Left lung (tissue), 10 donors: Measurements from ENCODE around the gene UBE2E2. TPM values are rescaled to one million over a fixed set of nuclear protein-coding genes. Genes with fewer than 3 reads are reported as not detected.
A peak's percentile ranks its signal among the peaks of the same experiment; 100 is the strongest.

Source experiments
- ATAC-seq: fragments of 200-7000 bp; cut with Tn5 transposase; one replicate; pipeline ENCODE4 v1.9.1; 2020; ENCODE audit warnings: moderate library complexity
- DNase-seq, 4 donors: peaks; one replicate each; pipeline ENCODE4 v3.0.0-alpha.2; 2013 to 2020
- H3K27ac ChIP-seq, 2 donors: fragments of 200-600 bp; sonication (generic) in 1 of 2; one replicate each; pipeline versions ENCODE4 v1.5.0 to v1.8.0; 2020 to 2021
- H3K27me3 ChIP-seq, 2 donors: fragments of 200-600 bp; sonication (generic) in 1 of 2; one replicate each; pipeline versions ENCODE4 v1.5.0 to v1.8.0; 2020 to 2021
- H3K36me3 ChIP-seq, 2 donors: fragments of 200-600 bp; sonication (generic) in 1 of 2; one replicate each; pipeline versions ENCODE4 v1.5.0 to v1.8.0; 2020 to 2021
- H3K4me1 ChIP-seq, 2 donors: fragments of 200-600 bp; one replicate each; pipeline ENCODE4 v1.8.0; 2021
- H3K4me3 ChIP-seq, 2 donors: fragments of 200-600 bp; sonication (generic) in 1 of 2; one replicate each; pipeline versions ENCODE4 v1.5.0 to v1.8.0; 2020 to 2021; ENCODE audit warnings: mild to moderate bottlenecking in 1 of 2
- H3K9me3 ChIP-seq, 2 donors: fragments of 200-600 bp; sonication (generic) in 1 of 2; one replicate each; pipeline versions ENCODE4 v1.5.0 to v1.8.0; 2020 to 2021
- intact Hi-C, 2 donors: fragments of 100-400 bp; cut with DNase I; formaldehyde crosslinking; loops; one replicate each; pipeline versions ENCODE4 v1.11.2 to v1.14.2; 2022
- polyA plus RNA-seq, 6 donors: library from polyadenylated mRNA; unstranded; fragments of 120-200 nt; gene quantifications; one replicate each; pipeline ENCODE4 v1.2.1, GENCODE V29; 2013; ENCODE audit not compliant: insufficient read length in 6 of 6
- total RNA-seq, 2 donors: library from RNA; stranded (reverse); fragmentation: NEBNext Ultra II Directional; extraction: Animal tissue kit (Norgen Biotek cat#: 25700); gene quantifications; one replicate each; pipeline ENCODE4 v1.2.1, GENCODE V29; 2021
- TF ChIP-seq, protein P1 (sequence below), 2 donors: fragments of 200-600 bp; sonication (generic) in 1 of 2; IDR thresholded peaks; one replicate each; pipeline versions ENCODE4 v1.5.0 to v1.8.0; 2021; ENCODE audit warnings: antibody characterized with exemption in 2 of 2
- donor health status: DM: no; HTN: yes; CAD: no.
- donor health status: DM: no; HTN: no; CAD: no.

UBE2E2 gene
- total and polyA plus RNA-seq, 8 donors = 42.3 to 55.6 (median 47.5) TPM

DNA sequence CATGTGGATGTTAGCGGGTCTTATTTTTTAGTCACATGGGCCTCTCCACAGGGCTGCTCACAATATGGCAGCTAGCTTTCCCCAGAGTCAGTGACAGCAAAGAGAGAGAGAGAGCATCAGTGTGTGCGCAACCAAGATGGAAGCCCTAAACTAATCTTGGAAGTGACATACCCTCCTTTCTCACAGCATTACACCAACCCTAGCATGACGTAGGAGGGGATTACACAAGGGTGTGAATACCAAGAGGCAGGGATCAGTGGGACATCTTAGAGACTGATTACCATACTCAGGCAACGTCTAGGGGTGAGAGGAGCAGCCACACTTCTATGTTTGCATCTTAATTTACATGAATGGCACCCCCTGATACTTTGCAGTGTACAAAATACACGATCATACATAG lies 3.5 kb upstream of the UBE2E2 start:
- Histone ChIP-seq H3K27ac (no peak overlapping the region), H3K4me1 (peaks cover under 1 to 14% of the 10 kb centered on the region in 2 donors), H3K9me3 (no peaks in the 10 kb centered on the region), H3K36me3 (no peaks in the 10 kb centered on the region), H3K4me3 (no peak overlapping the region), H3K27me3 (peaks cover 0 to 13% of the 10 kb centered on the region in 2 donors)
- ATAC-seq (no peak), DNase-seq (no peak)
- intact Hi-C loops = no loop called here
- TF ChIP-seq, protein P1, sequence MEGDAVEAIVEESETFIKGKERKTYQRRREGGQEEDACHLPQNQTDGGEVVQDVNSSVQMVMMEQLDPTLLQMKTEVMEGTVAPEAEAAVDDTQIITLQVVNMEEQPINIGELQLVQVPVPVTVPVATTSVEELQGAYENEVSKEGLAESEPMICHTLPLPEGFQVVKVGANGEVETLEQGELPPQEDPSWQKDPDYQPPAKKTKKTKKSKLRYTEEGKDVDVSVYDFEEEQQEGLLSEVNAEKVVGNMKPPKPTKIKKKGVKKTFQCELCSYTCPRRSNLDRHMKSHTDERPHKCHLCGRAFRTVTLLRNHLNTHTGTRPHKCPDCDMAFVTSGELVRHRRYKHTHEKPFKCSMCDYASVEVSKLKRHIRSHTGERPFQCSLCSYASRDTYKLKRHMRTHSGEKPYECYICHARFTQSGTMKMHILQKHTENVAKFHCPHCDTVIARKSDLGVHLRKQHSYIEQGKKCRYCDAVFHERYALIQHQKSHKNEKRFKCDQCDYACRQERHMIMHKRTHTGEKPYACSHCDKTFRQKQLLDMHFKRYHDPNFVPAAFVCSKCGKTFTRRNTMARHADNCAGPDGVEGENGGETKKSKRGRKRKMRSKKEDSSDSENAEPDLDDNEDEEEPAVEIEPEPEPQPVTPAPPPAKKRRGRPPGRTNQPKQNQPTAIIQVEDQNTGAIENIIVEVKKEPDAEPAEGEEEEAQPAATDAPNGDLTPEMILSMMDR (IDR thresholded peaks at IDR 0.05) = no peak

DNA sequence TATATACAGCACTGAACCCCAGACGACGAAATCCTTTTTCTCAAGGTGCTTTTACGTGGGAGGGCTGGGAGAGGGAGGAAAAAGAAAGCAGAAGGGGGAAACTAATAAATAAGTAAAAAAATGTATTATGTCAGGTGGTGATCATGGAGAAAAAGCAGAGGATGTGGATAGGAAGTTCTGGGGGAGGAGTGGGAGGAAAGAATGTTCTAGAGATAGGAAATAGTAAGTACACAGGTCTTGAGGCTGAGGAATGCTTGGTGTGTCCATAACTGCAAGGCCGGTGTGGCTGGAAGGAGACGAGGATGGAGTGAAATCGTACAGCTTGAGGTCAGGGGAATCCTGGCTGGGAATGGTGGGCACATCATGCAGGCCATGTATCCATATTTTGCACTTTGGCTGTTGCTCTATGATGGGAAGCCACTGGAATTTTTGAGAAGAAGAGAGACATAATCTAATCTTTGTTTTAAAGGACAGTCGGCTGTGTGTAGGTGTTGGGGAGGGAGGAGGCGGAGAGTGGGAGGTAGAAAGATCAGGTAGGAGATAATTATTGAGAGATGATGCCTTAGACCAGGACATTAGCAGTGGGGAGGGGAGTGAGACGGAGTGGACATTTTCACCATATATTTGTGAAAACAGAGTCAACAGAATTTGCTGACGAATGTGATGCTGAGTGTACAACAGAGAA lies 1.8 kb upstream of the UBE2E2 start:
- Histone ChIP-seq H3K36me3 (no peaks in the 10 kb centered on the region), H3K4me3 (no peak overlapping the region), H3K4me1 (peaks cover 6 to 22% of the 10 kb centered on the region in 2 donors), H3K27ac (no peak overlapping the region), H3K9me3 (no peaks in the 10 kb centered on the region), H3K27me3 (peaks cover 0 to 17% of the 10 kb centered on the region in 2 donors)
- no peak for ATAC-seq
- TF ChIP-seq, protein P1 (IDR thresholded peaks at IDR 0.05) = no peak
- no peak for DNase-seq
- intact Hi-C loops = no loop called here

DNA sequence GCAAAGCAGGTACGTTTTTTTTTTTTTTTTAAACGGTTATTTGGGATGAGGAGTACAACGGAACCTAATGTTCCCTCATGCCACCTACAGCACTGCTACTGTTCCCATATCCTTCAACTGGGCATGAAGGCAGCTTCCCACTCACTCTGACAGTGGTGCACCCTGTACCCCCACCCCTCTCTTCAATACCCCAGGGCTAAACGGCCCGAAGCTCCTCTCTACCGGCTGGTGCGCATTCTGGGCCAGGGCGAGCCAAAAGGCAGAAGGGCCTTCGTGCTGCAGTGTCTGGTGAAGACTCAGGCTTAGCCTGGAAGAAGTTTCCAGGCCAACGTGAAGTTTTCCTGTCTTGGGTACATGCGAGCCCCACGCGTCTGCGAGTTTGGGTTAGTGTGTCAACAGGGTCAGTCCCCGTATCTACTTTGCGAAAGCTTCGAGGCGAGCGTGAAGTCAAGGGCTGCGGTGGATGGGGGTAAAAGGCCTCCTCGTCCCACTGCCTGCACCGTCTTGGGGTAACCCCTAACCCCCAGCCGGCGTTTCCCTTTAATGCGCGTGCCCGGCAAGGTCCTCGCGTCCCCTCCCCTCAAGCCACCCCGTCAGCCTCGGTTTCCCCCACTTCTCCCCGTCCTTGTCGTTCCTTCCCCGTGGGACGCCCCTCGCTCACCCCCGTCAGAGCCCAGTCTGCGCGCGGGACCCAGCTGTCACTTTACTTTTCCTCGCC lies 765 bp upstream of the UBE2E2 start:
- H3K27ac ChIP-seq = peak overlapping the region; percentile 61 to 82
- H3K4me3 ChIP-seq = peak overlapping the region; percentile 75 to 81
- DNase-seq (peak in 1 of 4 donors; percentile 69), ATAC-seq (peak; percentile 35)
- peaks cover 0 to 17% of the 10 kb centered on the region in 2 donors for H3K27me3 ChIP-seq
- H3K4me1 ChIP-seq = peaks cover 6 to 22% of the 10 kb centered on the region in 2 donors
- intact Hi-C loops = no loop called here
- TF ChIP-seq, protein P1 (IDR thresholded peaks at IDR 0.05) = no peak
- no peaks in the 10 kb centered on the region for H3K9me3 ChIP-seq
- no peaks in the 10 kb centered on the region for H3K36me3 ChIP-seq

DNA sequence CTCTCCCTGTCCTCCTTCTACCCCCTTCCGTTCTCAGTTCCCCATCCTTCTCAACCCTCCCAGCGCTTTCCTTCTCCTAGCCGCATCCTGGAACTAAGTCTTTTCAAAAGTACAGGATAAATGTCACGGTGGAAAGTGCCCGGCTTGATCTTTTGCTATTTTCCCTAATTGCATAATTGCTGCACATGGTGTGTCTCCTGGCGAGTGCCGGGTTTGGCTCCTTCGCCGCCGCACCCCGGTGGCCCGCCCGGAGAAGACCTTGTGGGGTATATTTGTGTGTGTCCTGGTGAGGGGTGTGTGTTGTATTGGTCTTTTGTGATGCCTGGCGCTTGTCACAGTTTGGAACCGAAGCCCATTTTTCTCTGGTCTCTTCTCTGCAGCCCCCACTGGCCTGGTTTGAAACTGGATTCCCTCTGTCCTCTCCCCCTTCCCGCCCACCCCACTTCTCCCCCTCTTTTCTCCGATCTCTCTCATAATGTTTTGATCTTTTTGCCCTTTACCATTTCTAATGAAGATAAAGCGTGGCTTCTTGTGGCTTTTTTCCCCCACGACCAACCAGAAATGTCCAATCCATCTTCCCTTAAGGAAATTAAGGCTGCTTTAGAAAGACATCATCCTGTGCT lies 692 bp downstream of the UBE2E2 start:
- Histone ChIP-seq H3K27me3 (peaks cover 0 to 17% of the 10 kb centered on the region in 2 donors), H3K4me3 (peak overlapping the region; percentile 75 to 81), H3K9me3 (no peaks in the 10 kb centered on the region), H3K36me3 (no peaks in the 10 kb centered on the region), H3K4me1 (peaks cover 6 to 22% of the 10 kb centered on the region in 2 donors), H3K27ac (peak overlapping the region; percentile 77 to 82)
- intact Hi-C loops = no loop called here
- ATAC-seq (peak; percentile 31), DNase-seq (peak; percentile 35 to 70 (median 40))
- TF ChIP-seq, protein P1 (IDR thresholded peaks at IDR 0.05) = no peak

DNA sequence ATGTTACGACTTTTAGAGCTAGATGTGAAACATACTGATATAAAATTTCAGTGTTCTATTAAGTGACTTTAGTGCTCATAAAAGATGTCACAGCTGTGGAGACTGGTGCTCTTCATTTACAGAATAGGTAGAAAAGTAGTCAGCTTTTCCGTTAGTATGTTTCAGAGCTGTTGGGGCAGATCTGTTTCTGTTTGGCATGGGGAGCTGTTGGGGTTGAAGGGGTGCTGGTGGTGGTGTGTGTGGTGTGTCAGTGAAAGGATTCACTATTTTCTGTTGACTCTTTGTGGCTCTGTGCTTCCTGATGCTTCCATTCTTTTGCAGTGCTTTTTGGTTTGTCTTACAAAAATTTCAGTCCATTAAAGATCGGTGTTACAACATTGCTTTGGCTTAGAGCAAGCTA lies 3.2 kb downstream of the UBE2E2 start:
- intact Hi-C loops = no loop called here
- no peak for DNase-seq
- peaks cover 0 to 17% of the 10 kb centered on the region in 2 donors for H3K27me3 ChIP-seq

More for the DNA sequence above, 3.2 kb downstream of the UBE2E2 start:
- no peak overlapping the region for H3K4me3 ChIP-seq
- H3K9me3 ChIP-seq = no peaks in the 10 kb centered on the region
- TF ChIP-seq, protein P1 (IDR thresholded peaks at IDR 0.05) = no peak
- no peaks in the 10 kb centered on the region for H3K36me3 ChIP-seq
- no peak overlapping the region for H3K27ac ChIP-seq
- H3K4me1 ChIP-seq = peaks cover 6 to 22% of the 10 kb centered on the region in 2 donors
- no peak for ATAC-seq
